Measurements from ENCODE around the gene ASPG. TPM values are rescaled to one million over a fixed set of nuclear protein-coding genes. Genes with fewer than 3 reads are reported as not detected.

Gene ASPG
- total RNA-seq, 4 donors from 2014 or later: 0.33 to 0.75 (median 0.45) TPM; not detected in 1

DNA sequence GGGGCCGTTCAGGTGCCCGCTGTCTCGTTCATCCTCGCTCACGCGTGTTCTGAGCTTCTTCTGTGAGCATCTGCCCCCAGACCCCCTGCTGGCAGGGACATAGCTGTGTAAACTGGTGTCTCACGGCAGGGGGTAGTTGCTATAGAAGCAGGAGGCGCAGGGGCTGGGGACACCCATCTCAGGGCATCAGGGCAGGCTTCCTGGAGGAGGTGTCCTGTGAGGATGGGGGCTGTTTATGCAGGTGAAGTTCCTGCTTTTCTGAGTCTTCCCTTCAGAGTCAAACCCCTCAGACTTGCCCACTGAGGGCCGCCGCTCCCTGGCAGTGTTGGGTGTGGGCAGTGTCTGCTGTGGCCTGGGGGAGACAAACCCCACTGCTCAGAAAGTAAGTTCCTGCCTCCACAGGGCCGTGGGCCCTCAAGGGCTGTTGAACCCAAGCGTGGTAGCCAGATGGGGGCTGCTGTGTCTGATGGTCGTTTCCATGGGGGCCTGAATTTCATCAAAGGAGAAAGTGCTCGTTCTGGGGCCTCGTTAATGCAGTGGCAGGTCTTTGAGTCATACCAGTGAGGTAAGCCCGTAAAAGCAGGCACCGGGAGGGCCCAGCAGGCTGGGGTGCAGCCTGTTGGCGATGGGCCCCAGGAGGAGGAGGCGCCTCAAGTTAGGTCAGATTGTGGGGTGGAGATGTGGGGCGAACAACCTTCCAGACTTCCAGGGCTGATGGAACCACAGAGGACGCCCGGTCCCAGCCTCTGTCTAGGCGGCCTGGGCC is 76.3 kb downstream of the ASPG start:
- no peaks in the 10 kb centered on the region for H3K4me1 ChIP-seq

DNA sequence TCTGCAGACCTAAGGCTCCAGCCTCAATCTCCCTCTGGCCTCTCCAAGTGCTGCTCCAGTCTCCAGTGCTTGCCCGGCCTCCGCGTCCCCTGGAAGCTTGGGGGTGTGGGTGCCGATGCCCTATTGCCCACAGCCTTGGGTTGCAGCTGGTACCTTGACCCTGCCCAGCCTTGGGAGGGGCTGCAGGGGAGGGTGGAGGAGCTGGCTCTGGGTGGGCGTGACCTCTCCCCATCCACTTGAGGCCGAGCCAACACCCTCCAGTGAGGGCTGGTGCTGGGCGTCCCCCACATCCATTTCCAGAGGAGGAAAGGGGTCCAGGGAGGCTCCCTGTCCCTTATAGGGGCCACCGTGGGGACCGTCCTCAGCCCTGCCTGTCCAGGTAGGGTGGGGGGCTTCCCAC is 77.0 kb downstream of the ASPG start:
- Histone ChIP-seq H3K9me3 (no peaks in the 10 kb centered on the region), H3K4me1 (no peaks in the 10 kb centered on the region), H3K4me3 (no peak overlapping the region), H3K27ac (replicated peaks in 1 of 4) (no peak overlapping the region), H3K27me3 (peaks cover 0 to 8% (median 0%) of the 10 kb centered on the region in 4 donors), H3K36me3 (peaks cover 0 to 11% (median 0%) of the 10 kb centered on the region in 4 donors)
- intact Hi-C loops (cut with DNase I): no loop called here
- no peak for DNase-seq (ENCODE audit: extremely low spot score)
- WGBS: 100% methylated on average over 2 of the region's 9 CpGs
- TF ChIP-seq EP300 (IDR thresholded peaks at IDR 0.05) (no peak), POLR2A (IDR thresholded peaks at IDR 0.05; ENCODE audit: low read depth) (no peak), POLR2AphosphoS5 (IDR thresholded peaks at IDR 0.05) (no peak)
- TF ChIP-seq, protein P1, sequence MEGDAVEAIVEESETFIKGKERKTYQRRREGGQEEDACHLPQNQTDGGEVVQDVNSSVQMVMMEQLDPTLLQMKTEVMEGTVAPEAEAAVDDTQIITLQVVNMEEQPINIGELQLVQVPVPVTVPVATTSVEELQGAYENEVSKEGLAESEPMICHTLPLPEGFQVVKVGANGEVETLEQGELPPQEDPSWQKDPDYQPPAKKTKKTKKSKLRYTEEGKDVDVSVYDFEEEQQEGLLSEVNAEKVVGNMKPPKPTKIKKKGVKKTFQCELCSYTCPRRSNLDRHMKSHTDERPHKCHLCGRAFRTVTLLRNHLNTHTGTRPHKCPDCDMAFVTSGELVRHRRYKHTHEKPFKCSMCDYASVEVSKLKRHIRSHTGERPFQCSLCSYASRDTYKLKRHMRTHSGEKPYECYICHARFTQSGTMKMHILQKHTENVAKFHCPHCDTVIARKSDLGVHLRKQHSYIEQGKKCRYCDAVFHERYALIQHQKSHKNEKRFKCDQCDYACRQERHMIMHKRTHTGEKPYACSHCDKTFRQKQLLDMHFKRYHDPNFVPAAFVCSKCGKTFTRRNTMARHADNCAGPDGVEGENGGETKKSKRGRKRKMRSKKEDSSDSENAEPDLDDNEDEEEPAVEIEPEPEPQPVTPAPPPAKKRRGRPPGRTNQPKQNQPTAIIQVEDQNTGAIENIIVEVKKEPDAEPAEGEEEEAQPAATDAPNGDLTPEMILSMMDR (IDR thresholded peaks at IDR 0.05): no peak

More for the DNA sequence above, 76.3 kb downstream of the ASPG start:
- peaks cover 0 to 11% (median 0%) of the 10 kb centered on the region in 4 donors for H3K36me3 ChIP-seq
- no peak overlapping the region for H3K27ac ChIP-seq (replicated peaks in 1 of 4)
- intact Hi-C loops (cut with DNase I): no loop called here
- no peak for TF ChIP-seq POLR2A (IDR thresholded peaks at IDR 0.05; ENCODE audit: low read depth)
- TF ChIP-seq EP300 (IDR thresholded peaks at IDR 0.05): no peak
- TF ChIP-seq, protein P1 (IDR thresholded peaks at IDR 0.05): no peak
- no peak for TF ChIP-seq POLR2AphosphoS5 (IDR thresholded peaks at IDR 0.05)
- peaks cover 0 to 4% (median 0%) of the 10 kb centered on the region in 4 donors for H3K27me3 ChIP-seq
- no peaks in the 10 kb centered on the region for H3K9me3 ChIP-seq
- no peak for DNase-seq (ENCODE audit: extremely low spot score)
- 86% methylated on average over 15 of the region's 23 CpGs for WGBS
- H3K4me3 ChIP-seq: no peak overlapping the region

DNA sequence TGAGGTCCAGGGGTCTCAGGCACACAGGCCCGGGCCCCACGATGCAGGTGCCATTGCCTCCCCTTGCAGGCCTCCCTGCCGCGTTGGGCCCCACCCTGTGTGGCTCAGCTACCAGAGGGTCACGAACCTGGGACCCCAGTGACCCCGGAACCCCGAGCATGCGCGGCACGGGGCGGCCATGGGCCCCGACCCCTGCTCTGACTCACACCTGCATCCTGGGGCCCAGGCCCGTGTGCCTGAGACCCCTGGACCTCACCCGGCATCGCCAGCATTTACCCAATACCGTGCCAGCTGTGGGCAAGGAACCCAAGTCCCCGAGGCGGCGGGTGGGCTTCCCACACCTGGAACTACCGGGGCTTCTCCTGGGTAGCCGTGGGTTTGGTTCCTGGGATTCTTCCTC is 78.0 kb downstream of the ASPG start:
- intact Hi-C loops (cut with DNase I): no loop called here
- no peak overlapping the region for H3K27ac ChIP-seq (replicated peaks in 1 of 4)
- whole genome bisulfite sequencing: no CpG with 5 or more reads among the region's 21 CpGs
- TF ChIP-seq, protein P1 (IDR thresholded peaks at IDR 0.05): no peak
- TF ChIP-seq EP300 (IDR thresholded peaks at IDR 0.05): no peak
- no peak for TF ChIP-seq POLR2A (IDR thresholded peaks at IDR 0.05; ENCODE audit: low read depth)
- no peak for TF ChIP-seq POLR2AphosphoS5 (IDR thresholded peaks at IDR 0.05)
- no peak for DNase-seq (ENCODE audit: extremely low spot score)
- H3K4me1 ChIP-seq: peaks cover 0 to 5% (median 0%) of the 10 kb centered on the region in 4 donors
- no peaks in the 10 kb centered on the region for H3K9me3 ChIP-seq
- H3K27me3 ChIP-seq: peaks cover 0 to 8% (median 0%) of the 10 kb centered on the region in 4 donors
- H3K4me3 ChIP-seq: no peak overlapping the region
- peaks cover 0 to 2% (median 0%) of the 10 kb centered on the region in 4 donors for H3K36me3 ChIP-seq

DNA sequence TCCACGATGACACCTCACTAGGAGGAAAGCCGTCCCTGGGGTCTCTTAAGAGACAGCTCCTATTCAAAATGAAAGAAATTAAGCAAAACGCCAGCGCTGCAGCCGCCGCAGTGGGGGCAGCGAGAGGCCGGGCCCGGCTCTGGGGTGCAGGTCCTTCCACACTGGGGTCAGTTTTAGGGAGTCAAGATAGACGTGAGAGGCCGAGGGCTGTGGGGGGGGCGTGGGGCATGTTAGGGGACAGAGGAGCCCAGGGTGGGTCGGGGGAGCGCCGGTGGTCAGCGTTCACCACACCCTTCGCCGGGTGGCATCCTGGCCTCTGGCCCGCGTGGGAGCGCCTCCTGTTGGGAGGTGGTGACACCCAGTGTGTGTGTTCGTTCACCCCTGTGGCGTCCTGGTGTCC is 78.5 kb downstream of the ASPG start:
- intact Hi-C loops (cut with DNase I): no loop called here
- Histone ChIP-seq H3K36me3 (no peaks in the 10 kb centered on the region), H3K4me3 (no peak overlapping the region), H3K9me3 (no peaks in the 10 kb centered on the region), H3K27me3 (peaks cover 0 to 8% (median 0%) of the 10 kb centered on the region in 4 donors), H3K27ac (replicated peaks in 1 of 4) (no peak overlapping the region), H3K4me1 (peaks cover 0 to 10% (median 0%) of the 10 kb centered on the region in 4 donors)
- no peak for DNase-seq (ENCODE audit: extremely low spot score)
- TF ChIP-seq POLR2AphosphoS5 (IDR thresholded peaks at IDR 0.05) (no peak), POLR2A (IDR thresholded peaks at IDR 0.05; ENCODE audit: low read depth) (no peak), EP300 (IDR thresholded peaks at IDR 0.05) (no peak)
- TF ChIP-seq, protein P1 (IDR thresholded peaks at IDR 0.05): no peak
- 82% methylated on average over 14 of the region's 23 CpGs for WGBS
